ENCODE measurements around the gene OPALIN. TPM values are rescaled to one million over a fixed set of nuclear protein-coding genes. Genes with fewer than 3 reads are reported as not detected.

The OPALIN gene
- total and polyA plus RNA-seq, 2 donors (not counting 3 experiments of a cell fraction or from before 2014, with no cell fraction given): not detected

- ChIA-PET POLR2A (no interaction called here), CTCF (interaction anchor here (1.5 kb wide), 1 partner anchor 32 kb away, joined by 3 read pairs; no protein-coding TSS in a partner anchor)
- H3K9me3 ChIP-seq (replicated peaks; ENCODE audit: control insufficient read depth, insufficient read depth, low read length): no peaks in the 10 kb centered on the region
- dilution Hi-C loops (cut with MboI; ENCODE audit: extremely low pct_ligation_motif_present, low sequenced_read_pairs) (no loop called here), intact Hi-C loops (cut with micrococcal nuclease) (no loop called here)
- TF ChIP-seq MYC (IDR thresholded peaks at IDR 0.05; ENCODE audit: low read depth, low read length) (no peak), JUN (IDR thresholded peaks at IDR 0.05; ENCODE audit: borderline replicate concordance, insufficient read depth, insufficient read length, low read depth) (no peak), EZH2 (IDR thresholded peaks at IDR 0.05; ENCODE audit: borderline replicate concordance, low read depth, low read length, severe bottlenecking) (no peak), GATA2 (IDR thresholded peaks at IDR 0.05; ENCODE audit: insufficient read depth, insufficient read length, low read depth, low read length) (no peak), FOS (IDR thresholded peaks at IDR 0.05; ENCODE audit: borderline replicate concordance, insufficient read depth, low read length) (no peak), POLR2A (IDR thresholded peaks at IDR 0.05; ENCODE audit: low read depth, low read length) (no peak)
- TF ChIP-seq, protein P1, sequence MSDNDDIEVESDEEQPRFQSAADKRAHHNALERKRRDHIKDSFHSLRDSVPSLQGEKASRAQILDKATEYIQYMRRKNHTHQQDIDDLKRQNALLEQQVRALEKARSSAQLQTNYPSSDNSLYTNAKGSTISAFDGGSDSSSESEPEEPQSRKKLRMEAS (IDR thresholded peaks at IDR 0.05; ENCODE audit: insufficient read depth, insufficient read length): no peak
- TF ChIP-seq, protein P2, sequence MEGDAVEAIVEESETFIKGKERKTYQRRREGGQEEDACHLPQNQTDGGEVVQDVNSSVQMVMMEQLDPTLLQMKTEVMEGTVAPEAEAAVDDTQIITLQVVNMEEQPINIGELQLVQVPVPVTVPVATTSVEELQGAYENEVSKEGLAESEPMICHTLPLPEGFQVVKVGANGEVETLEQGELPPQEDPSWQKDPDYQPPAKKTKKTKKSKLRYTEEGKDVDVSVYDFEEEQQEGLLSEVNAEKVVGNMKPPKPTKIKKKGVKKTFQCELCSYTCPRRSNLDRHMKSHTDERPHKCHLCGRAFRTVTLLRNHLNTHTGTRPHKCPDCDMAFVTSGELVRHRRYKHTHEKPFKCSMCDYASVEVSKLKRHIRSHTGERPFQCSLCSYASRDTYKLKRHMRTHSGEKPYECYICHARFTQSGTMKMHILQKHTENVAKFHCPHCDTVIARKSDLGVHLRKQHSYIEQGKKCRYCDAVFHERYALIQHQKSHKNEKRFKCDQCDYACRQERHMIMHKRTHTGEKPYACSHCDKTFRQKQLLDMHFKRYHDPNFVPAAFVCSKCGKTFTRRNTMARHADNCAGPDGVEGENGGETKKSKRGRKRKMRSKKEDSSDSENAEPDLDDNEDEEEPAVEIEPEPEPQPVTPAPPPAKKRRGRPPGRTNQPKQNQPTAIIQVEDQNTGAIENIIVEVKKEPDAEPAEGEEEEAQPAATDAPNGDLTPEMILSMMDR (IDR thresholded peaks at IDR 0.05; ENCODE audit: extremely low read depth in 1 of 2, insufficient read depth in 1 of 2, low read depth in 1 of 2, low read length in 2 of 2): no peak
- H3K27ac ChIP-seq (ENCODE audit: insufficient read depth, low read depth, low read length): no peak overlapping the region
- FAIRE-seq: no peak
- no peak for DNase-seq (ENCODE audit: low read depth, low spot score)
- H3K36me3 ChIP-seq (ENCODE audit: control insufficient read depth in 2 of 2, extremely low read depth in 1 of 2, insufficient read depth in 2 of 2, low read length in 2 of 2): no peaks in the 10 kb centered on the region
- H3K4me2 ChIP-seq (ENCODE audit: insufficient read depth, low read length): no peak overlapping the region
- no TSS peak for BruUV-seq (replicated peaks)
- peaks cover 0 to 6% of the 10 kb centered on the region in 2 experiments for H3K27me3 ChIP-seq (ENCODE audit: control insufficient read depth in 2 of 2, insufficient read depth in 2 of 2, low read length in 2 of 2)
- no peaks in the 10 kb centered on the region for H3K4me1 ChIP-seq (ENCODE audit: control insufficient read depth, extremely low read depth, insufficient read depth, low read length)
- H3K9ac ChIP-seq (replicated peaks; ENCODE audit: extremely low read depth, insufficient read depth, low read length): no peak overlapping the region
- no peaks in the 10 kb centered on the region for H4K20me1 ChIP-seq (replicated peaks; ENCODE audit: control insufficient read depth, extremely low read depth, insufficient read depth, low read length)
- no peak overlapping the region for H3K4me3 ChIP-seq (replicated peaks in 1 of 3; ENCODE audit: insufficient read depth in 1 of 3, low read depth in 1 of 3, low read length in 3 of 3)
- no peak overlapping the region for H2AFZ ChIP-seq (ENCODE audit: low read depth, low read length)
- H3K9me1 ChIP-seq (replicated peaks; ENCODE audit: control insufficient read depth, extremely low read depth, insufficient read depth, low read length): no peaks in the 10 kb centered on the region
- H3K79me2 ChIP-seq (ENCODE audit: control insufficient read depth, insufficient read depth, low read length): no peaks in the 10 kb centered on the region
These were observed 43.9 kb upstream of the OPALIN start for GRCh38 chr10:96402417-96403305.

Data from endothelial cell of umbilical vein (primary cell).